Measurements from ENCODE around the gene HIPK2.

The HIPK2 gene

DNA sequence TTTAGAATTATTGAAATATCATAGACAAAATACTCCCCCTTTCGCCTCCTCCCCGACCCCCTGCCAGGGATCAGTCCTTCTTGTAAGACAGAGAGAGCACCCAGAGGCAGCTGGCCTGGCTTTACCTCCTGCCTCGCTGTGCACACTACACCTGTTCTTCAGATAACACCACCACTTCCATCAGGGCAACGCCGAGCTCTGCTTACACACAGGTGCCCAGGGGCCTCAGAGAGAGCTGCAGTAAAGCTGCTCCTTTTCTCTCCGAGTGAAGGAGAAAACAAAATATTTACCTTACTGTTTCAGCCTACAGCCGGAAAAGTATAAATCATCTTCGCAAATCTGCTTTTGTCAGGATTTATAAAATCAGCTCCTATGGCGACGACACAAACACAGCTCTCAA, 80.7 kb downstream of the HIPK2 start:
- no peak for TF ChIP-seq SUZ12 (IDR thresholded peaks at IDR 0.05)
- TF ChIP-seq SP1 (IDR thresholded peaks at IDR 0.05) = no peak
- no peak for TF ChIP-seq ARNT (IDR thresholded peaks at IDR 0.05)
- TF ChIP-seq L3MBTL2 (conservative IDR thresholded peaks at IDR 0.05) = no peak
- ChIA-PET CTCF (interaction anchor here (0.8 kb wide), 1 partner anchor 82 kb away, joined by 6 read pairs; no protein-coding TSS in a partner anchor), POLR2A (no interaction called here)
- no peak for DNase-seq (ENCODE audit: extremely low spot score)

DNA sequence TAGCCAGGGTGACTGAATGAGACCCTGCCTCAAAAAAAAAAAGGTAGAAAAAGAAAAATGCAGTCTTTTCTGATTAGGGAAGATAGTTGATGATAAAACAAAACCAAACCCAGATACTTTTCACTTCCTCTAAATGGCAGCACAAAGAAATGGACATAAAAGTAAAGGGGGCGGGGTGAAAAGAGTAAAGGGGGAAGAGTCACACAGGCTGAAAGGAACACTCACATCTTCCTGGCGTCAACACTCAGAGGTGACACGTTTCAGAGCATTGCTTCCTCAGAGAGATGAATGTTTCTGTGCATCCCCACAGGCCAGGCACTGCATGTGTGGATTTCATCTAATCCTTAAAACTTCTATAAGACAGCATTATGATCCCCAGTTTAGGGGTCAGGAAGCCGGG, 81.2 kb downstream of the HIPK2 start:
- ChIA-PET CTCF (interaction anchor here (0.8 kb wide), 1 partner anchor 82 kb away, joined by 6 read pairs; no protein-coding TSS in a partner anchor), POLR2A (no interaction called here)
- TF ChIP-seq FOXK2 (IDR thresholded peaks at IDR 0.05) = no peak
- no peak for TF ChIP-seq TARDBP (IDR thresholded peaks at IDR 0.05)
- TF ChIP-seq CTBP1 (IDR thresholded peaks at IDR 0.05; ENCODE audit: borderline replicate concordance) = no peak
- no peak for DNase-seq (ENCODE audit: extremely low spot score)

DNA sequence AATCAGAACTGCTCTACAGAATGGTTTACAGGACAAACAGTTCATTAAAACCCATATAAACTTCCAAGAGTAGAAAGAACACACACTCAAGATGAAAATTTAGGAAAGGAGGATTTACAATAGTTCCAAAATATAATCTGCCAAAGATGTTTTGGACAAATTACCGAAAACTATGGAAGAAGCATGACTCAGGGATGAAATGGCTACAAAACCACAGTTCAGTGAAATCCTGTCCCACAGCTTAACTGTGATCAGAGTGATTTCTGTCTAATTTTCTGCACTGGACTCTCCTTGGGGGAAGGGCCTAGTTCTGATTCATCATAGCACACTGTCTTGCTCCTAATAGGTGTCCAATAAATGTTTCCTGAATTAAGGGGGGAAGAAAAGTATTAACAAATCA, 82.2 kb downstream of the HIPK2 start:
- CTCF ChIA-PET = no interaction called here
- TF ChIP-seq SUZ12 (IDR thresholded peaks at IDR 0.05) (no peak), NFRKB (IDR thresholded peaks at IDR 0.05) (no peak), ELF4 (IDR thresholded peaks at IDR 0.05) (no peak), BHLHE40 (IDR thresholded peaks at IDR 0.05; ENCODE audit: borderline replicate concordance) (no peak)
- POLR2A ChIA-PET = no interaction called here
- DNase-seq (ENCODE audit: extremely low spot score) = no peak

DNA sequence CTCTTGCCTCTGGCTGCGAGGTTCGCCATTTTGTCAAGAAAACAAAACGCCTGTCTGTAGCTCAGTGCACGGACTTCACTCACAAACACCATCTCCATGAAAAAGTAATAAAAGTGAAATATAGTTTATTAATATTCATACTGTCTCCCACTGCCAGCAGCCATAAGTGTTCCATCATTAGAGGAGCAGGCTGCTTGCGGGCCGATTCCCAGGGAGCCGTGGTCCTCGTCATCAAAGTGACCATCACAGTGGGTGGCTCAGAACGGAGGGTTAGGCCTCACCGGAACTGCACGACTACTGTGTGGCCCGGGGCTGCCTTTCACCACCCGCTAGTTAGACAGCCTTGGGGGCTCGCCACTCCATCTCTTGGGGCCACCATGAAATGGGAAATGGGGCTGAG, 82.7 kb downstream of the HIPK2 start:
- no peak for TF ChIP-seq SP1 (IDR thresholded peaks at IDR 0.05)
- no peak for TF ChIP-seq NFRKB (IDR thresholded peaks at IDR 0.05)
- TF ChIP-seq BHLHE40 (IDR thresholded peaks at IDR 0.05; ENCODE audit: borderline replicate concordance) = no peak
- TF ChIP-seq LEF1 (IDR thresholded peaks at IDR 0.05; ENCODE audit: borderline replicate concordance) = no peak
- TF ChIP-seq ZNF384 (IDR thresholded peaks at IDR 0.05) = no peak
- no peak for TF ChIP-seq L3MBTL2 (conservative IDR thresholded peaks at IDR 0.05)
- TF ChIP-seq TARDBP (IDR thresholded peaks at IDR 0.05) = no peak
- TF ChIP-seq FOXA1 (IDR thresholded peaks at IDR 0.05) = no peak
- TF ChIP-seq, protein P1, sequence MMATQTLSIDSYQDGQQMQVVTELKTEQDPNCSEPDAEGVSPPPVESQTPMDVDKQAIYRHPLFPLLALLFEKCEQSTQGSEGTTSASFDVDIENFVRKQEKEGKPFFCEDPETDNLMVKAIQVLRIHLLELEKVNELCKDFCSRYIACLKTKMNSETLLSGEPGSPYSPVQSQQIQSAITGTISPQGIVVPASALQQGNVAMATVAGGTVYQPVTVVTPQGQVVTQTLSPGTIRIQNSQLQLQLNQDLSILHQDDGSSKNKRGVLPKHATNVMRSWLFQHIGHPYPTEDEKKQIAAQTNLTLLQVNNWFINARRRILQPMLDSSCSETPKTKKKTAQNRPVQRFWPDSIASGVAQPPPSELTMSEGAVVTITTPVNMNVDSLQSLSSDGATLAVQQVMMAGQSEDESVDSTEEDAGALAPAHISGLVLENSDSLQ (IDR thresholded peaks at IDR 0.05) = no peak
- no peak for TF ChIP-seq HDGF (IDR thresholded peaks at IDR 0.05; ENCODE audit: borderline replicate concordance)
- no peak for DNase-seq (ENCODE audit: extremely low spot score)
- CTCF ChIA-PET = no interaction called here
- POLR2A ChIA-PET = no interaction called here

DNA sequence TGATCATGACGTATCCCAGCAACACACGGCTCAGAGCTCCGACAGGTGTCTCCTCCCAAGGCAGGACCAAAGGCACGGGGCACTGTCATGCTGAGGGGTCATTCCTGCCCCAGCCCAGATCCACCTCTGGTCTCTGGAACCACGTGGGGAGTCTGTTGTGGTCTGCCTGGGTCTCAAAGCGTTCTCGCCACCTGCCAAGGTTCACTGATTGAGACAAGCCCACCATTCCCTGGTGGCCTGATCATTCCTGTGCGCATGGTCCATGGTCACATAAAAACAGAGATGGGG, 83.5 kb downstream of the HIPK2 start:
- no peak for TF ChIP-seq FOXM1 (IDR thresholded peaks at IDR 0.05; ENCODE audit: borderline replicate concordance)
- DNase-seq (ENCODE audit: extremely low spot score) = no peak
- CTCF ChIA-PET = no interaction called here
- POLR2A ChIA-PET = no interaction called here

DNA sequence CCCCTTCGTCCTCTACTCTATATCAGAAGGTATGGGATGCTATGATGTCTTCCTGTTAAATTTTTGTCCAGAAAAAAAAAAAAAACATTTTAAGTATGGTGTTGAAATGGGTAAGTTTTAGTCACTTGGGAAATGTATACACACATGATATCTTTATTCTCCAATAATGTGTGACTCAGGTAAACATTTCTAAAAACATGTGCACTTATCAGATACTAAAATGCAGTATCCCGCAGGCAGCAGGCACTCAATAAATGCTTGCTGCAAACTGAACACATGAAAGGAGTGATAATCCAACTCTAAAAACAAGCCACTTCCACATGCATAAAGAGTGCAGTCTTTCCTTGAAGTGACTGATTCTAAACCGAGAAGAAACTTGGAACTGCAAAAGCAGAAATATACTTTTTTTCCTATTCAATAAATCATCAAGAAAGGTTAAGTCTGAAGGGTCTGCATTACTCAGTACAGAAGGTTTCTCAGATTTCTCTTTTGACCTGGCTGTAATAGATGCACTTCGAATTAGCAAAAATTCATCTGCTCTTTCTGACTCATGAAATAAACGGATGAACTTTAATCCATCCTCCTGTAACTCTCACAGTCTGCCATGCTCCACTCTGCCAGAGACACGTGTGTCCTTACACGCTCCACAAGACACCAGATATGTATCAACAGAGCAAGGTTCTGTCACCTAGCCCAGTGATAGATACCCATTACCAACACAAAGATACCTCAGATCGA, 84.0 kb downstream of the HIPK2 start:
- TF ChIP-seq BHLHE40 (IDR thresholded peaks at IDR 0.05; ENCODE audit: borderline replicate concordance) (no peak), CTBP1 (IDR thresholded peaks at IDR 0.05; ENCODE audit: borderline replicate concordance) (no peak), FOXA1 (IDR thresholded peaks at IDR 0.05) (no peak), LEF1 (IDR thresholded peaks at IDR 0.05; ENCODE audit: borderline replicate concordance) (no peak), FOXM1 (IDR thresholded peaks at IDR 0.05; ENCODE audit: borderline replicate concordance) (no peak), HDGF (IDR thresholded peaks at IDR 0.05; ENCODE audit: borderline replicate concordance) (no peak), SUZ12 (IDR thresholded peaks at IDR 0.05) (no peak), TARDBP (IDR thresholded peaks at IDR 0.05) (no peak), ZNF384 (IDR thresholded peaks at IDR 0.05) (no peak), FOXK2 (IDR thresholded peaks at IDR 0.05) (no peak), L3MBTL2 (conservative IDR thresholded peaks at IDR 0.05) (no peak), NFRKB (IDR thresholded peaks at IDR 0.05) (no peak), SP1 (IDR thresholded peaks at IDR 0.05) (no peak)
- TF ChIP-seq, protein P1 (IDR thresholded peaks at IDR 0.05) = no peak
- DNase-seq (ENCODE audit: extremely low spot score) = no peak
- CTCF ChIA-PET = no interaction called here
- POLR2A ChIA-PET = no interaction called here

DNA sequence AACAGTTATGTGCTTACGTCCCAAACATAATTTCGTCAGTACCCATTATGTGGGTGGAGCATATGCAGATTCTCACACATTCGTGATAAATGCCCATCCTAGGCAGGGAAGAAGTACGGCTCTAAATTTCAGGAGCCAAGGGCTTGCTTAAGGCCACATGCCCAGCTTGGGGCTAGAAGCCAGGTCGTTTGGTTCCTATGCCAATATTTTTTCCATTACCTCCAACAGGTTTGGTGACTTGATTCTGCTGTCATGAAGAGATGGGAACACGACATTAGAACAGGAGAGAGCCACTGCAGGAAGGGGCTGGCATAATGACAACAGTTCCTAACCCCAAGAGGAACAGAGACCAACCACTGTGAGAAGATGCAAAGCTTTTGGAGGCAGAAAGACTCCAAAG, 85.1 kb downstream of the HIPK2 start:
- ChIA-PET POLR2A (no interaction called here), CTCF (no interaction called here)

More for the DNA sequence above, 85.1 kb downstream of the HIPK2 start:
- DNase-seq (ENCODE audit: extremely low spot score) = no peak
- no peak for TF ChIP-seq FOXA1 (IDR thresholded peaks at IDR 0.05)
- TF ChIP-seq, protein P1 (IDR thresholded peaks at IDR 0.05) = no peak
- no peak for TF ChIP-seq LEF1 (IDR thresholded peaks at IDR 0.05; ENCODE audit: borderline replicate concordance)
- no peak for TF ChIP-seq FOXK2 (IDR thresholded peaks at IDR 0.05)
- no peak for TF ChIP-seq HDGF (IDR thresholded peaks at IDR 0.05; ENCODE audit: borderline replicate concordance)
- TF ChIP-seq ELF4 (IDR thresholded peaks at IDR 0.05) = no peak
- TF ChIP-seq FOXM1 (IDR thresholded peaks at IDR 0.05; ENCODE audit: borderline replicate concordance) = no peak
- no peak for TF ChIP-seq ARNT (IDR thresholded peaks at IDR 0.05)
- TF ChIP-seq L3MBTL2 (conservative IDR thresholded peaks at IDR 0.05) = no peak
- no peak for TF ChIP-seq ZNF384 (IDR thresholded peaks at IDR 0.05)
- TF ChIP-seq SUZ12 (IDR thresholded peaks at IDR 0.05) = no peak
- no peak for TF ChIP-seq NFRKB (IDR thresholded peaks at IDR 0.05)
- no peak for TF ChIP-seq CTBP1 (IDR thresholded peaks at IDR 0.05; ENCODE audit: borderline replicate concordance)
- TF ChIP-seq TARDBP (IDR thresholded peaks at IDR 0.05) = no peak

All from HEK293T (cell line).